Gastrocnemius medialis (tissue), 4 donors: ENCODE results near the gene LRCH1. TPM values are rescaled to one million over a fixed set of nuclear protein-coding genes. Genes with fewer than 3 reads are reported as not detected.

Experiments used
- ATAC-seq, 2 donors: fragments of 150-250 bp; one replicate each; pipeline ENCODE4 v1.9.1; 2016
- DNase-seq, 2 donors: peaks; one replicate each; pipeline ENCODE4 v3.0.0-alpha.2; 2019
- H3K27ac ChIP-seq, 4 donors: fragments of 200-600 bp; sonication (generic); 1 replicate in 1 of 4; 2 replicates in 3 of 4; pipeline ENCODE4 v1.5.1; 2016 to 2018; ENCODE audit warnings: mild to moderate bottlenecking in 2 of 4, moderate library complexity in 1 of 4
- H3K27me3 ChIP-seq, 3 donors: fragments of 200-600 bp; sonication (generic) in 2 of 3; 1 replicate in 1 of 3; 2 replicates in 2 of 3; pipeline versions ENCODE4 v1.5.1 to v1.6.0; 2016 to 2019; ENCODE audit warnings: mild to moderate bottlenecking in 1 of 3, moderate library complexity in 1 of 3
- H3K36me3 ChIP-seq, 2 donors: fragments of 200-600 bp; sonication (generic) in 1 of 2; one replicate each; pipeline ENCODE4 v1.5.1; 2017 to 2018
- H3K4me1 ChIP-seq, 2 donors: fragments of 200-600 bp; sonication (generic) in 1 of 2; one replicate each; pipeline ENCODE4 v1.5.1; 2016 to 2017; ENCODE audit warnings: mild to moderate bottlenecking in 2 of 2
- H3K4me3 ChIP-seq, 4 donors: fragments of 200-600 bp; sonication (generic) in 3 of 4; 1 replicate in 1 of 4; 2 replicates in 3 of 4; pipeline ENCODE4 v1.5.1; 2016 to 2019; ENCODE audit warnings: mild to moderate bottlenecking in 2 of 4
- H3K9me3 ChIP-seq, 3 donors: fragments of 200-600 bp; sonication (generic) in 2 of 3; 1 replicate in 1 of 3; 2 replicates in 2 of 3; pipeline ENCODE4 v1.5.1; 2016 to 2019
- POLR2A ChIP-seq, 2 donors: fragments of 450-650 bp; IDR thresholded peaks; one replicate each; pipeline ENCODE4 v1.6.1; 2017; ENCODE audit warnings: antibody characterized with exemption in 2 of 2, mild to moderate bottlenecking in 2 of 2, moderate library complexity in 2 of 2
- in situ Hi-C, 4 donors: fragments of 200-750 bp; cut with MboI; loops; one replicate each; pipeline versions ENCODE4 v1.15.0 to v1.8.0; 2017; ENCODE audit warnings: low sequenced_read_pairs in 4 of 4
- intact Hi-C: fragments of 100-400 bp; cut with DNase I; formaldehyde crosslinking; loops from one replicate; pipeline ENCODE4 v1.15.1; 2023; ENCODE audit warnings: low total_unique reads
- total RNA-seq, 4 donors: library from RNA; depleted of rRNA; stranded (reverse); fragments of >200 nt; gene quantifications; one replicate each; pipeline versions ENCODE4 v1.1.0 to v1.2.3, GENCODE V29; 2016
- TF ChIP-seq, protein P1 (sequence below), 5 experiments: fragments of 450-650 bp in 3 of 5; fragments of 200-600 bp in 2 of 5; sonication (generic) in 2 of 5; IDR thresholded peaks in 4 of 5; conservative IDR thresholded peaks in 1 of 5; 1 replicate in 4 of 5; 2 replicates in 1 of 5; pipeline ENCODE4 v1.5.1; 2016 to 2019; ENCODE audit warnings: antibody characterized with exemption in 5 of 5, mild to moderate bottlenecking in 3 of 5, moderate library complexity in 3 of 5

The LRCH1 gene
- total RNA-seq, 4 donors from 2014 or later = 3.4 to 5.0 (median 3.9) TPM

DNA sequence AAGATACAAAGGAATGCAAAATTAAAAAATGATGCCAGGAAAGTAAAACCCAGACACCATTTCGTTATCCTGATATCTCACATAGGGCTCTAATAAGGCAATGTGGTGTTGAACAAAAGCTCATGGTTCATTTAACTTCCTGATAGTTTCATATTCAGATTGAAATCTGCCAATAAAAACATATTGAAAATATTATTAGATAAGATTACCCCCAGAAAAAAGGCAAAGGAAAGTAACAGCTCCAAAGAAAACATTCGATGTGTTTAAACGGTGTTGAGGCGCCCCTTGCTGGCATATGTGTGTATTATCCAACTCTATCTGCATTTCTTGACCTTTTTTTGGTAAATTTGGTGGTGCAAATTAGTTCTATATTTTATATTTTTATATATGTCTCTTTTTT is 168.1 kb downstream of the LRCH1 start:
- peak in 1 of 2 donors; percentile 8 for DNase-seq

DNA sequence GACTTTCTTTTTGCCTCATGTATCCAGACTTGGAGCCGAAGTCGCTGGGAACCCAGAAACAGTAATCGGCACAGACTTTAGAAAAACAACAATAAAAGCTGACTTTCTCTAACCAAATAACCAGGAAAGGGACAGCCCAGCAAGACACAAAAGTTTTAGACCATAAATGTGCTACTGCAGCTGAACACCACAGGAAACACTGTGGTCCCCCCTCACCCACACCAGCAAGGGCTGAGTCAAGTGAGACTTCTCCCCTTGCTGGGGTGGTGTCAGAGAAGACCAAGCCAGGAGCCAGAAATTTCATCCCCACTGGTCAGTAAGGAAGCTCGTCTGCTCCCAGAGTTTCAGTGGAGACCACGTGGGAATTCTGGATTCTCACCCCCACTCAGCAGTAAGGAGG is 173.4 kb downstream of the LRCH1 start:
- Histone ChIP-seq H3K27me3 (no peaks in the 10 kb centered on the region), H3K4me1 (no peaks in the 10 kb centered on the region), H3K9me3 (no peaks in the 10 kb centered on the region), H3K36me3 (peaks cover 2 to 32% of the 10 kb centered on the region in 2 donors), H3K4me3 (no peak overlapping the region), H3K27ac (no peak overlapping the region)
- no peak for ATAC-seq
- TF ChIP-seq, protein P1, sequence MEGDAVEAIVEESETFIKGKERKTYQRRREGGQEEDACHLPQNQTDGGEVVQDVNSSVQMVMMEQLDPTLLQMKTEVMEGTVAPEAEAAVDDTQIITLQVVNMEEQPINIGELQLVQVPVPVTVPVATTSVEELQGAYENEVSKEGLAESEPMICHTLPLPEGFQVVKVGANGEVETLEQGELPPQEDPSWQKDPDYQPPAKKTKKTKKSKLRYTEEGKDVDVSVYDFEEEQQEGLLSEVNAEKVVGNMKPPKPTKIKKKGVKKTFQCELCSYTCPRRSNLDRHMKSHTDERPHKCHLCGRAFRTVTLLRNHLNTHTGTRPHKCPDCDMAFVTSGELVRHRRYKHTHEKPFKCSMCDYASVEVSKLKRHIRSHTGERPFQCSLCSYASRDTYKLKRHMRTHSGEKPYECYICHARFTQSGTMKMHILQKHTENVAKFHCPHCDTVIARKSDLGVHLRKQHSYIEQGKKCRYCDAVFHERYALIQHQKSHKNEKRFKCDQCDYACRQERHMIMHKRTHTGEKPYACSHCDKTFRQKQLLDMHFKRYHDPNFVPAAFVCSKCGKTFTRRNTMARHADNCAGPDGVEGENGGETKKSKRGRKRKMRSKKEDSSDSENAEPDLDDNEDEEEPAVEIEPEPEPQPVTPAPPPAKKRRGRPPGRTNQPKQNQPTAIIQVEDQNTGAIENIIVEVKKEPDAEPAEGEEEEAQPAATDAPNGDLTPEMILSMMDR (IDR thresholded peaks at IDR 0.05 in 4 of 5, conservative IDR thresholded peaks at IDR 0.05 in 1 of 5) = no peak
- no peak for TF ChIP-seq POLR2A (IDR thresholded peaks at IDR 0.05)
- no peak for DNase-seq
- intact Hi-C loops = no loop called here
- in situ Hi-C loops = loop anchor here in 2 of 4 donors (10.0 kb wide), 2 partner anchors 182 to 232 kb away; no protein-coding TSS in a partner anchor

More for the DNA sequence above, 168.1 kb downstream of the LRCH1 start:
- Histone ChIP-seq H3K4me3 (no peak overlapping the region), H3K27me3 (no peaks in the 10 kb centered on the region), H3K4me1 (no peaks in the 10 kb centered on the region), H3K9me3 (no peaks in the 10 kb centered on the region), H3K36me3 (peaks cover 2 to 18% of the 10 kb centered on the region in 2 donors), H3K27ac (no peak overlapping the region)
- intact Hi-C loops (loop anchor here (1.0 kb wide), 2 partner anchors 168 to 228 kb away; partner anchors contain the start of gene LRCH1), in situ Hi-C loops (loop anchor here (5.0 to 10.0 kb wide), 5 partner anchors 169 to 229 kb away; partner anchors contain the start of gene LRCH1 (in 2 of the 4))
- no peak for ATAC-seq
- TF ChIP-seq POLR2A (IDR thresholded peaks at IDR 0.05) = no peak
- TF ChIP-seq, protein P1 (IDR thresholded peaks at IDR 0.05 in 4 of 5, conservative IDR thresholded peaks at IDR 0.05 in 1 of 5) = peak; percentile 31 to 70 (median 61)

DNA sequence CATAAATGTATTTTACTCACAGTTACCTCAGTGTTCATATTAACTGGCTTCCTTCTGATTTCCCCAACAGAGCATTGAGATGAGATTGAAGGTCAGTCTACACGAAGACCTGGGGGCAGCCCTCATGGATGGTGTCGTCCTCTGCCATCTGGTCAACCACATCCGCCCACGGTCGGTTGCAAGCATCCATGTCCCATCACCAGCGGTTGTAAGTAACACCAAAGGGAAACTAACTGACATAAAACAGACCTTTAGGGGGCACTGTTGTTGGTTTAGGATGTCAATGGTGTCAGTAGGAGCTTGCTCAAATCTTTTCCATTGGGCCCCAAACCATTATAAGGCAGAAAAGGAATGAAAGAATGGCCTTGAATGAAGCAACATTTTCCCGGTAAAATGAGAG is 175.8 kb downstream of the LRCH1 start:
- intact Hi-C loops (no loop called here), in situ Hi-C loops (loop anchor here in 2 of 4 donors (10.0 kb wide), 2 partner anchors 184 to 234 kb away; no protein-coding TSS in a partner anchor)
- Histone ChIP-seq H3K4me1 (no peaks in the 10 kb centered on the region), H3K9me3 (no peaks in the 10 kb centered on the region), H3K27ac (no peak overlapping the region), H3K36me3 (peaks cover 2 to 24% of the 10 kb centered on the region in 2 donors), H3K27me3 (no peaks in the 10 kb centered on the region), H3K4me3 (no peak overlapping the region)
- ATAC-seq (no peak), DNase-seq (no peak)
- TF ChIP-seq, protein P1 (IDR thresholded peaks at IDR 0.05 in 4 of 5, conservative IDR thresholded peaks at IDR 0.05 in 1 of 5) = no peak
- no peak for TF ChIP-seq POLR2A (IDR thresholded peaks at IDR 0.05)

DNA sequence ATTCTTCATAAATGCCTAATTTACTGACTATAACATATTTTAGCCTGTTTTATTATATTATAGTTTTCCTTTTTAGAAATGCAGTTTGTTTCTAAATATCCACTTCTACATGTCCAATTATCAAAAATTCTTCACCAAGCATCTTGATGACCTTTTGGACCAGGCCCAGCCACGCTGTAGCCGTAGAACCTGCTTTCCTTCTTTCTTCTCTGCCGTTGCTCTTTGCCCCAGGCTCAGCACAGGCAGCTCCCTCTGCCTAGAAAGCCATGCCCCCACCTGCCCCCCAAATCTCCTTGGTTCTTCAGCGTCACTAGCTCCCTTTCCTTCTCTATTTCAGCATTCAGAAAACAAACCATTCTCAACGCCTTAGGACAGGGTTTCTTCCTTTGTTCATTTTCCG is 178.6 kb downstream of the LRCH1 start:
- H3K36me3 ChIP-seq = peaks cover 0 to 13% of the 10 kb centered on the region in 2 donors
- intact Hi-C loops = no loop called here
- no peak overlapping the region for H3K4me3 ChIP-seq
- H3K27ac ChIP-seq = no peak overlapping the region
- in situ Hi-C loops = no loop called here
- ATAC-seq (no peak), DNase-seq (no peak)
- H3K27me3 ChIP-seq = no peaks in the 10 kb centered on the region
- no peaks in the 10 kb centered on the region for H3K9me3 ChIP-seq
- H3K4me1 ChIP-seq = no peaks in the 10 kb centered on the region
- TF ChIP-seq, protein P1 (IDR thresholded peaks at IDR 0.05 in 4 of 5, conservative IDR thresholded peaks at IDR 0.05 in 1 of 5) = no peak
- TF ChIP-seq POLR2A (IDR thresholded peaks at IDR 0.05) = no peak

DNA sequence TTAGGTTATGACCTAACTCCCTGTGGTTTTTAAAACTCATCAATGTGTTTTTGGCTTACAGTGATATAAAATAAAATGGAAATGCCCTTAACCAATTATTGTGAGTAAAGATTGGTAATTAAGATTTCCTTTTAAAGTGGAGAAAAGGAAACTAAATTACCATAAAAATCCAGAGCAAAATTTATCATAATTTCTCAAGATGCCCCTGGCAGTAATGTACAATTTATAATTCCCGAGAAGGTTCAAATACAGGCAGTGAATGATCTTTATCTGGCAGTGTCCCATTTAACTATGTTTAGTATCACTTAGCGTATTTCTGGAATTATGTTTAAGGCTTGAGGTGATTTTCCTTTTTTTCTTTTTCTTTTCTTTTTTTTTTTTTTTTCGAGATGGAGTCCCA is 182.5 kb downstream of the LRCH1 start:
- no peaks in the 10 kb centered on the region for H3K4me1 ChIP-seq
- H3K27me3 ChIP-seq = no peaks in the 10 kb centered on the region
- DNase-seq (no peak), ATAC-seq (no peak)
- H3K27ac ChIP-seq = no peak overlapping the region
- H3K36me3 ChIP-seq = peaks cover 0 to 5% of the 10 kb centered on the region in 2 donors
- intact Hi-C loops = no loop called here
- no peaks in the 10 kb centered on the region for H3K9me3 ChIP-seq
- H3K4me3 ChIP-seq = no peak overlapping the region
- in situ Hi-C loops = no loop called here
- TF ChIP-seq, protein P1 (IDR thresholded peaks at IDR 0.05 in 4 of 5, conservative IDR thresholded peaks at IDR 0.05 in 1 of 5) = no peak
- TF ChIP-seq POLR2A (IDR thresholded peaks at IDR 0.05) = no peak
